ENCODE data around the gene NHS.

NHS gene

DNA sequence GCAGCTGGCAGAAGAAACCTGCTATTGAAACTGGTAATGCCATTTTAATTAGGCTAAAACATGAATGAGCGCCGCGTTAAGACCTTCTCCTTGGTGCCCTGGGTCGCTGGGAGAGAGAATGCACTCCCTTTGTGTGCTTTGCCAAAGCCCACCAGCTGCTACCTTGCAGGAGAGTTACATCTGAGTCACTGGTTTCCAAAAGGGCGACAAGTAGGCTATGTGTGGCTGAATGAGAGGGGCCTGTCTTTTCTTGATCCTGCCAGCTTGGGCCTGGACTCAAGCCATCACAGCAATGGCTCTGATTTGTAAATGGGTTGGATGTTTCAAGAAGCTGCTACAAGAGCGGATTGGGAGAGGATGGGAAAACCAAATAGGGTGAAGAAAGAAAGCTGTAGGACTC lies 81.5 kb downstream of the NHS start:
- DNase-seq, result no peak

DNA sequence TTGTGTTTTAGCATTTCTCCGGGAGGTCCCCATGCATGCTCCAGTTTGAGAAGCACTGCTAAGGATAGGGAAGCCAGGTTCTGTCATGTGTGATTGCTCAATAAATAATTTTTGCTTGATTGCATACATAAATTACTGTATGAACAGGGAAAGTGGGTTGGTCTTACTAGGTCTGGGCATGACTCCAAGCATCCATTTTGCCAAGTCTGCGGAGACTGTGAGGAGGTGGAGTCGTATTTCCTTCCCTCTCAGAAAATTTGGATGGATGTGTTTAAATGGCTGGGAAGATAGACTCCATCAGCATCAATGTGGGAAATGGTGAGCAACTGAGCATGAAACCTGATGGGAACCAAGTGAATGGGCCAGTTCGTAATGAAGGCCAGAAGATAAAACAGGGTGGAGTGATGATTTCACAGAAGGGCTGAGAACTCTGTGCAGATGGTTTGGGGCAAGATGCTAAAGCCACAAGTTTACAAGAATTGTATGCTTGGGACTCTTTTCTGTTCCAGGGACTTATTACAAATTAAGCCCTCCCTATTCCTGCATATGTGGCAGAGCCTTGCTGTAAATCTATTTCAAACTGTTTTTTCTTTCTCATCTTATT lies 84.1 kb downstream of the NHS start:
- DNase-seq, result no peak

DNA sequence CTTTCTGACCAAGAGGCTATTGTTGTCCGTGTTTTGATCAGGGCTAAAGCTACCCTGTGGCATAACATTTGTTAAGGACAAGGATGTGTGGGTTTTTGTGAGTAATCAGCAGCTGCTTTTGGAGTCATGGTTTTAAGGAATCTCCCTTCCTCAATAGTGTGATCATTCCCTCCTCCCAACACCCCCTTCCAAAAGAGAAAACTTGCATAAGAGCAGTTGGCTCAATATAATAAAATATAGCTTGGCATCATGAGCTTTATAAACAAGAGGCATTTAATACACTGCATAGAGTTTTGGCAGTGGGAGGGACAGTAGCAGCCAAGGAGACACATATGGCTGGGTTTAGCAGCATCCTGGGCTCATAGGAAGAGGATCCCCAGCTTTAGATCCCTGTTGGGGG lies 84.7 kb downstream of the NHS start:
- DNase-seq, result no peak

DNA sequence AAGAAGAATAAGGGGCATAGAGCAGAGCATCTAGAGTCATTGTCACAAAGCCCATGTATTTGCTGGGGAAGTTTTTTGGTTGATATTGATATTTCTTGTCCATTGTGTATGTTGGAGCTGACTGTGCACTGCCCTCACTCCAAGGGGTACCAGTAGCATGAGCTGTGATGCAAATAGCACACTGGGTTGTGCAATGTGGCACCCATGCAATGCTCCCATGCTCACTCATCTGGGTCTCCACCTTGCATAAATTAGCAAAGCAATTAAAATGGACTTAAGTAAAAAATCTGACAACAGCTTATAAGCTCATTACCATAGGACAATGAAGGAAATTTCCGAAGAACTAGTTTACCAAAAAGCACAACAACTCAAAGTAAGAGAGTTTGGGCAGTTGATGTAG lies 87.9 kb downstream of the NHS start:
- no peak for DNase-seq

DNA sequence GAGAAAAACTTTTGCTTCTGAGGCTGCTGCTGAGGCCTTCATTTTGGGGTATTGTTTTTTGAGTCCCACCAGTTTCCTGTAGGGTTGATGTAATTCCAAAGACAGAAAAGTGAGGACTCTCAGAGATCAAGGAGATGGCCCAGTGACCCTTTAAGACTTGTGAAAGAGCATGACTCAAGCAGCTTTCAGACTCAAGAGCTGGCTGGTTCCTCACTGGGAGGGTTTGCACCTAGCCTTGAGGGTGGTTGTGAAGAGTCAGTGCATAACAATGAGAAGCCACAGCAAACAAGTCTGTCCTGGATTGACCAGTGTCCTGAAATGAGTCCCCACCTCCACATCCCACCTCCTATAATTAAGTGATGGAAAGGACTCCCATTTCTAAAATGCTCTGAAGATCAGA lies 89.2 kb downstream of the NHS start:
- DNase-seq, result no peak

DNA sequence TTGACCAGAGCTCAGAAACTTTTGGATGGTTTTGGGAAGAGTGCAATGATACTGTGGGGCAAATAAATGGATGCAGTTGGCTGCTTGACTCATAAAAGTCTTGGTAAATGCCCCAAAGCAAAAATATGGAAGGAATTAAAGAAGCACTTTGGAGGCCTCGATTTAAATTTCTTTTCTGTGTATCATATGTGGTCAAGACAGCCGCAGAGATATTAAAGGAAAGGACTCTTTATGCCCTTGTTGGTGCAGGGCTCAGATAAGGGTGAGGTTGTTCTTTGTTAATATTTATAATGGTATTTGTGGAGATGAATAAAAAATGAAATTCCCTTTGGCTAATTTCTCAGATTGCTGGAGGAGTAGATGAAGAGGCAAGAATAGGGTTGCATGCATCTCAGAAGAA lies 90.2 kb downstream of the NHS start:
- DNase-seq, result no peak

DNA sequence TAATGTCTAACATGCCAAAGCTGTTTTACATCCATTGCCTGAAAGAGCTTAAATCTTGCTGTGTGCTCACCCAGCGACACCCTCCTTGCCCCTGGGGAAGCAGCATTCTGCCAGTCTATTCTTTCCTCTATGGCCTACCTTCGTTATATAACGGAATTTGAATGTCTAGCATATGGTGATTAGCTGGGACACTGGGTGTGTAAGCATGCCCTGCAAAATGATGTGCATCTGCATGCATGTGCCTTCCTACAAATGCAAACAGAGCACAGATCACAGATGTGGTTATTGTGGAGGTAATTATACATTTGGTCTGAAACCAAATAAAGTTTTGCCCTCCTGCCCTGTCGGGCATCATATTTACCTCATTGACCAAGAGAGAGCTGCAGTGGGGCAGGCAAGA lies 90.8 kb downstream of the NHS start:
- DNase-seq, result no peak

DNA sequence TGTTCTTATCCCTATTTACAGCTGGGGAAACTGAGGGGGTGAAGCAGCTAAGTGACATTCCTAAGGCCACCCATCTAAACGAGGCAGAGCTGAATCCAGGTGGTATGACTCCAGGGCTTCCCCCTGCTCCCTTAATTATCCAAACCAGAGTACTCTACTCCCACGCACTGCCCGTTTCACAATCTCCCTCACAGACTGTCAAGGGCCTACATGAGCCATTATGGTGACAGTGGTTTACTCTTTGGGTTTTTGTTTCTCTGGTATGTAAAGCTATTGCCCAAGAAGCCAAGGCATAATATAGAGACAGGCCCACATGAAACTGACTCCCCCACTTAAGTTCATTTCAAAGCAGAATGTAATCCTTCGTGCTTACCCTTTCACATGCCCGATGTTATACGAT lies 95.1 kb downstream of the NHS start:
- no peak for DNase-seq

DNA sequence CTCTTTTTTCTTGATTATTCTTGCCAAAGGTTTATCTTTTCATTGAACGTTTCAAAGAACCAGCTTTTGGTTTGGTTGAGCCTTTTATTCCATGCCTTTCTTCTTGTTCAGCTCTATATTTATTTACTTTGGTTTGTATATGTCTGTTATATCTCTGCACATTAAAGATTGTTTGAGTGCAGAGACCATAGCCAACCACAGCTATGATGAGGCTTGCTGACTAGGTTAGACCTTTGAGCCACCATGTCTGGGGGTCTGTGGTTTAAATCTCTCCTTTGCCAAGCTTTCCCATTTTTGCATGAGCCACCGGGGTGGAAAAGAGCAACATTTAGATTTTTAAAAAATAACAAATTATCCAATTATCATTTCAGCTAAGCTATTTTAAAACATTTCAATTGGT lies 96.1 kb downstream of the NHS start:
- no peak for DNase-seq

DNA sequence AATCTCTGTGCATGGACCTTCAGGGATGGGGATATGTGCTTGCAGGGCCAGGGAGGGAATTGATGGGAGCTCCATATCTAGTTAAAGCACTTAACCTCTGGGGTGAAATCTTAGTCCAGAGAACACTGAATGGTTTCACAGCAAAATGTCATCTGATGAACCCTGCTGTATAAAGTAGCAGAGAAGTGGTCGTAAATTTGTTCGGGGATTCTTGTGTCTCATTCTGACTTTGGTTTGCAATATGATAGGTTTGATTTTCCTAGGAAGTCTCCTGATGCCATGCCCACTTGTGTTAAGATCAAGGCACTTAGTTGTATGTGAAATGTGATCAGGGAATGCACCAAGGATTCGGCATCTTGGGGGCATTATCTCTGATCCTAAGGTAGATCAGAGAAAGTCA lies 96.9 kb downstream of the NHS start:
- DNase-seq, result no peak

DNA sequence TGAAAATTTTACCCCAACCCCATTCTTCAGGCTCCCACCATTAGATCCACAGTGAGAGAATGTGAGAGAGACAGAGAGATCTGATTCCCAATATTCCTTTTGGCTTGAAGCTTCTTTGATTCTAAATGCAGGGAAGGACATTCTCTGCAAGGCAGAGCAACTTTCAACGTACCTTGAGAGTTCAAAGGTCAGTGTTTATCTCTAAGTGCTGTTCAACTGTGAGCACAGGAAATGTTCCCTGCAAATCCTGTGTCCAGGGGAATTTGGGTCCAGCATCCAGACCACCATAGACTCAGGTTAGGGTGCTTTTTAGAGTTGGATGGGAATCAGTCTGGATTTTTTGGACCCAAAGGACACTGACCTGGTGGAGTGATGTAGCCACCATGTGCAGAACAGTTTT lies 97.4 kb downstream of the NHS start:
- DNase-seq, result no peak

DNA sequence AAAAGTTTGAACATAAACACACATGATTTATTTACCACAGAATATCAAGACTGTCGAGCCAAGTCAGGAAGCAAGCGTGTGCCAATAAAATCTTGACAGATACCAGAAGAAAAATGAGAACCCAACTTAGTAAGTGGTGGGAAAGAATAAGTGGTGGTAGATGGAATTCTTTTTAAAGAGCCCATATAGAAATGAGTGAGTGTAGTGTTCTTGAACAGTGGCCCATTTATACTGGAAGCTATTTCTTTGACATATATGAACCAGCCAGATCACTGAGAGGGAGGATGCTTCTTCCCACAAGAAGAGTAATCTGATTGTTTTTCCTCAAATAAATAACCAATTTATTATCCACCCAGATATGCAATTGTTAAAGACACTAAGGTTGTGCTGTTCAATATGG lies 98.0 kb downstream of the NHS start:
- no peak for DNase-seq

DNA sequence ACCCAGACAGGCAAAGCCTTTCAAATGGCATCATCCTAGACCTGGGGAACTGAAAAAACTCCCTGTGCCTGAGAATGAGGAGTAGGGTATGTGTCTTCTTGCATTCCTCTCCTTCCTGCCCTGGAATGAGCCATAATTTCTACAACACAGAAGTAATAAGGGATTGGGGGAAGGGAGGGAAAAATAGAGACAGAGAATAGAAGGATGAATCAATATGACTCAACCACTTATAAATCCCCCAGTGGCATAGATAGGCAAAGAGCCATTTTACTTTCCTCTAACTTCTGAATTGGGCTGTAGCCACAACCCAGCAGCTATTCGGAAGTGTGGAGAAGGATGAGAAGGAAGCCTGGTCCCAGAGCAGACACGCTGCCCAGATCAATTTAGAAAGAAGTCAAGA lies 99.9 kb downstream of the NHS start:
- no peak for DNase-seq

DNA sequence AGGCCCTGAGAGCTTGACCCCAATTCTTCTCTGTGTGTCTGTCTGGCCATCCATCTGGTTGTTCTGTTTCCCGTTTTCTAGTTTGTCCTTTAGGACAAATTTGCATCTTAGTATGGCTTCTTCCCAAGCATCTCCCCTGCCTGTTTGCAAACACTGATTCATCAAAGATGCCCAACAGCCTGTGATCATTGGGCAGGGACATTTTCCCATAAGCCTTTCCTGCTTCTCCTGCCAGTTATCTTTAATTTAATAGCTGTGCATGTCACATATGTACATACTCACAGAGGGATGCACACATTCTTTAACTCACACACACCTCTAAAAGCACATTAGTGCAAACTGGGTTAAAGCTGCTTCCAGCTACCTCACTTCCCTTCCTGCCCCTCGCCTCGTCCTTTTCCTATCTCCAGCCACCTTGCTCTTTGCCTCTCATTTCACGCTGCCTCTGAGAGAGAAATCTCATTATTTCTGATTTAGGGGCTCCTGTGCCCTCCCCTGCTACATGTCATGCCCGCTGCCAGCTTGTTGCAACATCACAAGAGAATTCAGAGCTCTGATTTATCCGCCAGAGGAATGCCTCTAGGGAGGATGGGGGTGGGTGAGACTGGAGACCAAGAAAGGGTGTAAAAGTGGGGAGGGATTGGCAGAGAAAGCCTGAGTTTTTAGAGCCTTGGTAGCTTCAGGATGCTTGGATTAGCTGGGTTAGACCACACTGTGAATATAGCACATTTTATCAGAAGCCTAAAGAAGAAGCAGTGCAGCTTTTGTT lies 100.6 kb downstream of the NHS start:
- no peak for DNase-seq

DNA sequence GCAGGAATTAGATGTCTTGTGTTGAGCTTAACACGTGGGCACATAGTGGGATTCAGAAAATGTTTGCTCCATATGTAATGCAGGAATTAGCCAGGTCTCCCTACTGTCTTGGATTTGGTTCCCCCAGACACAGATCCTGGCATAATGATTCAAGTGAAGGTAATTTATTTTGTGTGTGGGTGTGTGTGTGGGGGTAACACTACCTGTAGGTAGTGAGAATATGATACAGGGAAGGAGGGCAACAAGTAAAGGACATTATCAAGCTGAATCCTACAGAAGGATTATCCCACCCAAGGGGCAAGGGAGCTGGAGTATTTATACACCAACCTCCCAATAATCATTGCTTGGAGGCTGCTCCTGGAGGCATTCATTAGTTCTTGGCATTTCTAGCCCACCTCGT lies 101.4 kb downstream of the NHS start:
- DNase-seq, result no peak

DNA sequence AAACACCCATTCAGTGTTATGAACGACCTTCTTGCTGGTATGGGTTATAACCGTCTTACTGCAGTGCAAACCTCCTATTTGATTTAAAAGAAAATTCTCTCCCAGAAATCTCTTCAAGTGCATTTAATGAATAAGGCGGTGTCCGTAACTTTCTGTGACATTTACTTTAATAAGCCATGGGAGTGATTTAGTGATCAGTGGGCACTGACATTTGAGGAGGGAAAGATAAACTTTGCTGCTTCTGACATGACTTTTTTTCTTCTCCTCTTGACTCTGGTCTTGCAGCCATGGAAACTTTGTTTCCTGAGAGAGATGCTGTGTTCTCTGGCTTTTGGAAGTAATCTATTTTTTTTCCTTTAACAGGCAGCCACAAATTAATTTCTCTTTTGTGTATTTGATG lies 106.1 kb downstream of the NHS start:
- DNase-seq, result no peak

DNA sequence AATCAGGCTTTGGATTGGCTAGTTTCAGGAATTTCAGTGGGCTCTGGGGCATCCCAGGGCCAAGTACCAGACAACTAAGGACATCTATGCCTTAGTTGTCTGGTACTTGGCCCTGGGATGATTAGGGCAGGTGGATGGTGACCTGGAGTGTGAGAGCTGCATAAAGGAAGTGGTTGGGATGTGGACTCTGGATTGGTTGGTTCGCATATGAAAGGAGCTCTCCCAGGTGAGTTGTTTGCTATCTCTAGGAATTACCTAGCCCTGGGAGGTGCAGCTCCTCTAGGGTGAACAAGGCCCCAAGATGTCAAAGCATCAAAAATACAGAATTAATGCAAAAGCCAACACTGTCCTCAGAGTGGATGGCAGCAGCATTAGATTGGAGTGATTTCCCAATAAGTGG lies 109.6 kb downstream of the NHS start:
- no peak for DNase-seq

DNA sequence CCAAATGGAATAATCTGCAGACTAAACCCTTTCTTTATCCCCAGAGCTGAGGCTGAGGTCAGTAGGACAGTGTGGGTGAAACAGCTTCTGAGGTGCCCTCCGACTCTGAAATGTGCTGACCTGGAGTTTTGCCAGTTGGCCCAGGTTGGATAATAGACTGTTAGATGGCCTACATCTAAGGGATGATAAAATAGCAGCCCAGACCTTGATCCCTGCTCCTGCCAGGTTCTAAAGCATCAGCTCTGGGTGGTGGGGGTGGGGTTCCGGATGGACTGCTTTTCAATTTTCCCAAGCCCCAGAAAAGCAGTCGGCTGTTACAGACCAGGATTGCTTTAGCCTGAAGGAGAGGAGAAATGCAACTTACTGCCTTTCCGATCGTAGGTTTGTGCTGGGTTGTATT lies 110.4 kb downstream of the NHS start:
- no peak for DNase-seq

DNA sequence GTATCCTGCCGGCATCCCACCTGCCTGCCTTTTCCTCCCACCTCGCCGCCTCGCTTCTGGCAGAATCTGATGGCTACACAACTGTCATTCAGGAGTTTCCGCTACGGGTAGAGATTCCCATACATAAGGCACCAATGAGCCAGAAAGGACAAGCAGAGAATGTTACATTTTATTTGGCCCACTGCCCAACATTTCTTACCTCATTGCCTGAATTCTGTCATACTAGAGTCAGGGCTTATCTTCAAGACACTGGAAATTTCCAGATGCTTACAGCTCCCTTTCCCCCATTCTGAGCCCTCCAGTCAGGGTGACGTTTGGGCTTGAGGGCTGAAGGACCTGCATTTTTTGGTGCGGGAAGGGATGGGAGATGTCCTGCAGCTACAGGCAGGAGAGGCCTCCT lies 113.0 kb downstream of the NHS start:
- no peak for DNase-seq

DNA sequence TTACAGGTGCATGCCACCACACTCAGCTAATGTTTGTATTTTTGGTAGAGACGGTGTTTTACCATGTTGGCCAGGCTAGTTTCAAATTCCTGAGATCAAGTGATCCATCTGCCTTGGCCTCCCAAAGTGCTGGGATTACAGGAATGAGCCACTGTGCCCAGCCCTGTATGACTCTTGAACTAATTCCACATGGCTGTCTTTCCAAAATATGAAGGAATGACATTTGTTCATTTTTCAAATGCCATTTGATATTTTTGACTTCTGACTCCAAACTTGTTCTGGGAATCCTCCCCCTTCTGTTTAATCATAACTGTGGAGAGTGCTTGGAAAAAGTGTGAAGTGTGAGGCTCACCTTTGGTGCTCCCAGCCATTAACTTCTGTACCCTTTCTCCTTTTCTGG lies 119.2 kb downstream of the NHS start:
- no peak for DNase-seq

DNA sequence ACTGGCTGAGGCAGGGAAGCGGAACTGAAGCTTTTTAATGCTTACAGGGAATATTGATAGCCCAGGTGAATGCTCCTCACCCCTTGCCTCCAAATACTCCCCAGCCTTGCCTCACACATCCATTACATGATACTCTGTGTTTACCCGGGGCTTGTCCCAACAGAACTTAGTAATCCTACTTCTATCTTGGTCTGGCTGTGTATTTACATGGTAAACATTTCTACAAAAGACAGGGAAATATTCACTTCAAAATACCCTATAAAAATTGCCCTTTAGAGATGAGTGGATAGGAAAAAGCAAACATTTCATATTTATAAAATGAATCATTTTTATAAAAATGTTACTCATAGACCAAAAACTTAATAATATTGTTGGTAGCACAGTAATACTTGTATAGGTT lies 120.1 kb downstream of the NHS start:
- DNase-seq, result no peak

DNA sequence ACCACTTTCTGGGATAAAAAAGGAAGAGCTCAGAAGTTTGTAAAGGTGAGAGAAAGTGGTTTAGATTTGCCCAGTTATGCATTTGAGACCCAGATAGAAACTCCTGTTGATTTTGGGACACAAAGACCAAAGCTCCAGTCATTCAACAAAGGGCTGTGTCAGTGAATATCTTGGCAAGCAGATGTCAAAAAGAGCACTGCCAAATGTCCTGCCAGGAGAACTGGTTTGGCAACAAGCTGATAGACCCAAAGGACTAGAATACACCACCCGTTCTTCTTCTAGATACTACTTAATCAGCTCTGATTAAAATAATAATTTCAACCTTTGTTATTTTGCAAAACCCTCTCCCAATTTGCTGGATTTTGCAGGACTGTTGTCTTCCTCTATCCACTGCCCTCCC lies 121.4 kb downstream of the NHS start:
- DNase-seq, result no peak

DNA sequence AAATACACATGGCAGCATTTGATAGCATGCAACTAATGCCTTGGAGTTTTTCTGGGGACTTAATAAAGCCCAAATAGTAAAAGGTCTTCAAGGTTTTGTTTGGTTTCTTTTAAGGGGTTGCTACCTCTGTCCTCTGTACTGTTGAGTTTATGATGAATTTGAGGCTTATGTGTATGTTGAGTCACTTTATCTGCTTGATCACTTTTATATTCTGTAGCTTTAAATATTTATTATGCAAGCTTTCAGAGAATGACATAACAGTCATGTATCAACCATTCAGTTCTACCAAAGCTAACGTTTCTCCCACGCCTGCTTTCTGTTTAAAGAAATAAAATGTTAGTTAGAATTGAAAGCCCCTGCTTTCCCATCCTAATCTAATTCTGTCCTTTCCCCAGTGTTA lies 122.2 kb downstream of the NHS start:
- no peak for DNase-seq

DNA sequence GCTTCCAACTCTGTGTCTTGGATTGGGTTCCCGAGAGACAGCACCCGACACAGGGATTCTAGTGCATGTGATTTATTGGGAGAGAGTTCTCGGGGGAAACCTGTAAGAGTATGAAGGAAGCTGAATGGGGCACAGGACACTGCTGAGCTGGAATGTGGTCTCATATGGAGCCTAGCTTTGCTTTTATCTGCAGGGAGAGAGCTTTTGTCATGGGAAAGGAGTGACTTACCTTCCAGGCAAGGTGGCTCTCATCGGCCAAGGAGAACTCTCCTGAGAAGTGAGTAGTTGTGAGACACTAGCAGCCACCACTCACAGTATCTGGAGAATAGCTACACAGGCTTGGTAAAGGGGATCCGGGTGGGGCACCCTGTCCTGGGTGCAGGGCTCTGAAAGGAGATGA lies 124.5 kb downstream of the NHS start:
- DNase-seq, result no peak

DNA sequence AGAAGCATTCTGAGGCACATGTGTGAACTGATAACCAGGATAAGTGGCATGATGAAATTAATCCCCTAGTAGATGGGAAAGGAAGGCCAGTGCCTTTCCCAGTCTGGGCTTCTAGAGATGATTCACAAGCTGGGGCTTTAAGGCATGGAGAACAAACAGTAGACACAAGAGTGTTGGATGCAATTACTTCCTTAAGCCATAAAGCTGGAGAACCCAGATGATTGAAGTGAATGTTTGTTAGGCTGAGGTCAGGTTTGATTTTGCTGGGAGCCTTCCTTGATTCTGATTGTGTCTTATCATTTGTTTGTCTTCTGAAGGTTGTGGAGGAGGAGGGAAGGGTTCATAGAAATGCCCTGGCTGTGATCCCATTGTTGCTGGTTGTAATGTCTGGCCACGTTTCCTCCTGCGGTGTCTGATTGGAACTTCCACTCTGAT lies 125.2 kb downstream of the NHS start:
- DNase-seq, result no peak

Measured in activated CD4-positive, alpha-beta T cell treated with anti-CD3 and anti-CD28 coated beads, Interleukin-2, Interleukin-6, amounts not matched to agents 100 ng/mL and 50 ng/mL, durations not matched to agents 16 hours and 8 hours (primary cell).